ENCODE results near the gene MPI. TPM values are rescaled to one million over a fixed set of nuclear protein-coding genes. Genes with fewer than 3 reads are reported as not detected.

Gene MPI
- total and polyA plus RNA-seq, 2 of the 8 experiments (the other 6 are each of a cell fraction or from before 2014, with no cell fraction given): 31.0 to 74.8 TPM

GRCh38 chr15:74924525-74924924, 34.7 kb downstream of the MPI start (continued):
- TF ChIP-seq, protein P1, sequence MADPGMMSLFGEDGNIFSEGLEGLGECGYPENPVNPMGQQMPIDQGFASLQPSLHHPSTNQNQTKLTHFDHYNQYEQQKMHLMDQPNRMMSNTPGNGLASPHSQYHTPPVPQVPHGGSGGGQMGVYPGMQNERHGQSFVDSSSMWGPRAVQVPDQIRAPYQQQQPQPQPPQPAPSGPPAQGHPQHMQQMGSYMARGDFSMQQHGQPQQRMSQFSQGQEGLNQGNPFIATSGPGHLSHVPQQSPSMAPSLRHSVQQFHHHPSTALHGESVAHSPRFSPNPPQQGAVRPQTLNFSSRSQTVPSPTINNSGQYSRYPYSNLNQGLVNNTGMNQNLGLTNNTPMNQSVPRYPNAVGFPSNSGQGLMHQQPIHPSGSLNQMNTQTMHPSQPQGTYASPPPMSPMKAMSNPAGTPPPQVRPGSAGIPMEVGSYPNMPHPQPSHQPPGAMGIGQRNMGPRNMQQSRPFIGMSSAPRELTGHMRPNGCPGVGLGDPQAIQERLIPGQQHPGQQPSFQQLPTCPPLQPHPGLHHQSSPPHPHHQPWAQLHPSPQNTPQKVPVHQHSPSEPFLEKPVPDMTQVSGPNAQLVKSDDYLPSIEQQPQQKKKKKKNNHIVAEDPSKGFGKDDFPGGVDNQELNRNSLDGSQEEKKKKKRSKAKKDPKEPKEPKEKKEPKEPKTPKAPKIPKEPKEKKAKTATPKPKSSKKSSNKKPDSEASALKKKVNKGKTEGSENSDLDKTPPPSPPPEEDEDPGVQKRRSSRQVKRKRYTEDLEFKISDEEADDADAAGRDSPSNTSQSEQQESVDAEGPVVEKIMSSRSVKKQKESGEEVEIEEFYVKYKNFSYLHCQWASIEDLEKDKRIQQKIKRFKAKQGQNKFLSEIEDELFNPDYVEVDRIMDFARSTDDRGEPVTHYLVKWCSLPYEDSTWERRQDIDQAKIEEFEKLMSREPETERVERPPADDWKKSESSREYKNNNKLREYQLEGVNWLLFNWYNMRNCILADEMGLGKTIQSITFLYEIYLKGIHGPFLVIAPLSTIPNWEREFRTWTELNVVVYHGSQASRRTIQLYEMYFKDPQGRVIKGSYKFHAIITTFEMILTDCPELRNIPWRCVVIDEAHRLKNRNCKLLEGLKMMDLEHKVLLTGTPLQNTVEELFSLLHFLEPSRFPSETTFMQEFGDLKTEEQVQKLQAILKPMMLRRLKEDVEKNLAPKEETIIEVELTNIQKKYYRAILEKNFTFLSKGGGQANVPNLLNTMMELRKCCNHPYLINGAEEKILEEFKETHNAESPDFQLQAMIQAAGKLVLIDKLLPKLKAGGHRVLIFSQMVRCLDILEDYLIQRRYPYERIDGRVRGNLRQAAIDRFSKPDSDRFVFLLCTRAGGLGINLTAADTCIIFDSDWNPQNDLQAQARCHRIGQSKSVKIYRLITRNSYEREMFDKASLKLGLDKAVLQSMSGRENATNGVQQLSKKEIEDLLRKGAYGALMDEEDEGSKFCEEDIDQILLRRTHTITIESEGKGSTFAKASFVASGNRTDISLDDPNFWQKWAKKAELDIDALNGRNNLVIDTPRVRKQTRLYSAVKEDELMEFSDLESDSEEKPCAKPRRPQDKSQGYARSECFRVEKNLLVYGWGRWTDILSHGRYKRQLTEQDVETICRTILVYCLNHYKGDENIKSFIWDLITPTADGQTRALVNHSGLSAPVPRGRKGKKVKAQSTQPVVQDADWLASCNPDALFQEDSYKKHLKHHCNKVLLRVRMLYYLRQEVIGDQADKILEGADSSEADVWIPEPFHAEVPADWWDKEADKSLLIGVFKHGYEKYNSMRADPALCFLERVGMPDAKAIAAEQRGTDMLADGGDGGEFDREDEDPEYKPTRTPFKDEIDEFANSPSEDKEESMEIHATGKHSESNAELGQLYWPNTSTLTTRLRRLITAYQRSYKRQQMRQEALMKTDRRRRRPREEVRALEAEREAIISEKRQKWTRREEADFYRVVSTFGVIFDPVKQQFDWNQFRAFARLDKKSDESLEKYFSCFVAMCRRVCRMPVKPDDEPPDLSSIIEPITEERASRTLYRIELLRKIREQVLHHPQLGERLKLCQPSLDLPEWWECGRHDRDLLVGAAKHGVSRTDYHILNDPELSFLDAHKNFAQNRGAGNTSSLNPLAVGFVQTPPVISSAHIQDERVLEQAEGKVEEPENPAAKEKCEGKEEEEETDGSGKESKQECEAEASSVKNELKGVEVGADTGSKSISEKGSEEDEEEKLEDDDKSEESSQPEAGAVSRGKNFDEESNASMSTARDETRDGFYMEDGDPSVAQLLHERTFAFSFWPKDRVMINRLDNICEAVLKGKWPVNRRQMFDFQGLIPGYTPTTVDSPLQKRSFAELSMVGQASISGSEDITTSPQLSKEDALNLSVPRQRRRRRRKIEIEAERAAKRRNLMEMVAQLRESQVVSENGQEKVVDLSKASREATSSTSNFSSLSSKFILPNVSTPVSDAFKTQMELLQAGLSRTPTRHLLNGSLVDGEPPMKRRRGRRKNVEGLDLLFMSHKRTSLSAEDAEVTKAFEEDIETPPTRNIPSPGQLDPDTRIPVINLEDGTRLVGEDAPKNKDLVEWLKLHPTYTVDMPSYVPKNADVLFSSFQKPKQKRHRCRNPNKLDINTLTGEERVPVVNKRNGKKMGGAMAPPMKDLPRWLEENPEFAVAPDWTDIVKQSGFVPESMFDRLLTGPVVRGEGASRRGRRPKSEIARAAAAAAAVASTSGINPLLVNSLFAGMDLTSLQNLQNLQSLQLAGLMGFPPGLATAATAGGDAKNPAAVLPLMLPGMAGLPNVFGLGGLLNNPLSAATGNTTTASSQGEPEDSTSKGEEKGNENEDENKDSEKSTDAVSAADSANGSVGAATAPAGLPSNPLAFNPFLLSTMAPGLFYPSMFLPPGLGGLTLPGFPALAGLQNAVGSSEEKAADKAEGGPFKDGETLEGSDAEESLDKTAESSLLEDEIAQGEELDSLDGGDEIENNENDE (IDR thresholded peaks at IDR 0.05; ENCODE audit: insufficient replicate concordance, low read length): no peak
- TF ChIP-seq, protein P2, sequence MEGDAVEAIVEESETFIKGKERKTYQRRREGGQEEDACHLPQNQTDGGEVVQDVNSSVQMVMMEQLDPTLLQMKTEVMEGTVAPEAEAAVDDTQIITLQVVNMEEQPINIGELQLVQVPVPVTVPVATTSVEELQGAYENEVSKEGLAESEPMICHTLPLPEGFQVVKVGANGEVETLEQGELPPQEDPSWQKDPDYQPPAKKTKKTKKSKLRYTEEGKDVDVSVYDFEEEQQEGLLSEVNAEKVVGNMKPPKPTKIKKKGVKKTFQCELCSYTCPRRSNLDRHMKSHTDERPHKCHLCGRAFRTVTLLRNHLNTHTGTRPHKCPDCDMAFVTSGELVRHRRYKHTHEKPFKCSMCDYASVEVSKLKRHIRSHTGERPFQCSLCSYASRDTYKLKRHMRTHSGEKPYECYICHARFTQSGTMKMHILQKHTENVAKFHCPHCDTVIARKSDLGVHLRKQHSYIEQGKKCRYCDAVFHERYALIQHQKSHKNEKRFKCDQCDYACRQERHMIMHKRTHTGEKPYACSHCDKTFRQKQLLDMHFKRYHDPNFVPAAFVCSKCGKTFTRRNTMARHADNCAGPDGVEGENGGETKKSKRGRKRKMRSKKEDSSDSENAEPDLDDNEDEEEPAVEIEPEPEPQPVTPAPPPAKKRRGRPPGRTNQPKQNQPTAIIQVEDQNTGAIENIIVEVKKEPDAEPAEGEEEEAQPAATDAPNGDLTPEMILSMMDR (IDR thresholded peaks at IDR 0.05; ENCODE audit: control extremely low read depth in 1 of 3, insufficient read depth in 1 of 3, low read depth in 1 of 3, low read length in 3 of 3): no peak
- TF ChIP-seq FOSL1 (IDR thresholded peaks at IDR 0.05; ENCODE audit: insufficient read depth, low read depth, low read length) (no peak), EGR1 (IDR thresholded peaks at IDR 0.05; ENCODE audit: borderline replicate concordance, low read depth, low read length) (no peak), POU5F1 (IDR thresholded peaks at IDR 0.05; ENCODE audit: low read depth, low read length) (no peak)
